Panc1 (cell line): ENCODE data around the gene GNPAT. TPM values are rescaled to one million over a fixed set of nuclear protein-coding genes. Genes with fewer than 3 reads are reported as not detected.
"Not testable (repeated sequence)": the region's sequence is repeated elsewhere in the genome, so short reads cannot be mapped to it uniquely, and the experiment has no call there.

ENCODE experiments used
- ATAC-seq: fragments of 200-7000 bp; cut with Tn5 transposase; 2 replicates; pipeline ENCODE4 v1.9.1; 2020; ENCODE audit warnings: mild to moderate bottlenecking, moderate library complexity
- BruUV-seq: library from RNA; stranded (reverse); fragments of 400-500 nt; replicated peaks from 2 replicates; lab custom pipeline; 2021; lab: Mats Ljungman, UMichigan
- CTCF ChIA-PET: fragments of 300-600 bp; sonication (Branson Sonifier 250); formaldehyde crosslinking; loops from one replicate; lab custom pipeline; 2022; ENCODE audit warnings: antibody characterized with exemption; lab: Charles Lee
- POLR2A ChIA-PET: fragments of 300-600 bp; sonication (Branson Sonifier 250); formaldehyde crosslinking; loops from one replicate; lab custom pipeline; 2022; ENCODE audit warnings: antibody characterized with exemption; lab: Charles Lee
- DNase-seq: peaks from one replicate; pipeline ENCODE4 v3.0.0-alpha.2; 2010; ENCODE audit warnings: low read depth, low spot score
- H3K27ac ChIP-seq: 2 replicates; pipeline ENCODE4 v1.5.1; 2011; ENCODE audit warnings: mild to moderate bottlenecking, low read length, inconsistent platforms
- H3K27me3 ChIP-seq: fragments of 200-500 bp; sonication (Bioruptor generic); 2 replicates; pipeline ENCODE4 v1.6.0; 2014; ENCODE audit warnings: low read length, inconsistent platforms; ENCODE audit not compliant: control insufficient read depth, insufficient read depth
- H3K36me3 ChIP-seq: fragments of 200-500 bp; sonication (Bioruptor generic); 2 replicates; pipeline ENCODE4 v1.5.1; 2014; ENCODE audit warnings: inconsistent platforms, mild to moderate bottlenecking, low read length, moderate library complexity; ENCODE audit not compliant: control insufficient read depth, insufficient read depth
- H3K4me1 ChIP-seq: 2 replicates; pipeline ENCODE4 v1.5.1; 2011; ENCODE audit warnings: inconsistent platforms, mild to moderate bottlenecking, low read length, moderate library complexity; ENCODE audit not compliant: control insufficient read depth, insufficient read depth
- H3K4me3 ChIP-seq, 2 experiments: 2 replicates each; pipeline ENCODE4 v1.5.1; 2011 to 2012; ENCODE audit warnings: low read depth in 2 of 2, low read length in 2 of 2, mild to moderate bottlenecking in 2 of 2, inconsistent platforms in 1 of 2, moderate library complexity in 1 of 2
- H3K9me3 ChIP-seq: fragments of 200-500 bp; sonication (Bioruptor generic); 2 replicates; pipeline ENCODE4 v1.5.1; 2014; ENCODE audit warnings: low read depth, mild to moderate bottlenecking, inconsistent platforms, low read length, moderate library complexity; ENCODE audit not compliant: control insufficient read depth, insufficient read depth
- POLR2AphosphoS5 ChIP-seq: IDR thresholded peaks from 2 replicates; pipeline ENCODE4 v1.6.1; 2012; ENCODE audit warnings: mild to moderate bottlenecking, low read depth, low read length, moderate library complexity
- SIN3A ChIP-seq: IDR thresholded peaks from 2 replicates; pipeline ENCODE4 v1.6.1; 2012; ENCODE audit warnings: low read depth, mild to moderate bottlenecking, low read length, moderate library complexity, borderline replicate concordance; ENCODE audit not compliant: insufficient read depth
- TCF7L2 ChIP-seq: IDR thresholded peaks from 2 replicates; pipeline ENCODE4 v1.6.1; 2011; ENCODE audit warnings: mild to moderate bottlenecking, low read depth, low read length, inconsistent platforms
- in situ Hi-C: cut with HindIII; loops from 2 replicates; pipeline ENCODE4 v1.10.0; 2016; ENCODE audit warnings: low sequenced_read_pairs, low pct_unique_long_range_greater_than_20kb
- intact Hi-C: fragments of 100-400 bp; cut with micrococcal nuclease; formaldehyde crosslinking; loops from one replicate; pipeline ENCODE4 v1.10.0; 2022; ENCODE audit not compliant: unreplicated experiment
- total RNA-seq: library from RNA; stranded (reverse); gene quantifications from one replicate; pipeline ENCODE4 v1.2.1, GENCODE V29; 2021; ENCODE audit not compliant: unreplicated experiment
- TF ChIP-seq, protein P1 (sequence below): fragments of 450-650 bp; IDR thresholded peaks from 2 replicates; pipeline ENCODE4 v1.5.1; 2017; ENCODE audit warnings: mild to moderate bottlenecking
- TF ChIP-seq, protein P2 (sequence below), 2 experiments: IDR thresholded peaks; 2 replicates each; pipeline ENCODE4 v1.6.1; 2011 to 2012; ENCODE audit warnings: low read depth in 2 of 2, control low read depth in 1 of 2, low read length in 1 of 2, mild to moderate bottlenecking in 1 of 2, moderate library complexity in 1 of 2; ENCODE audit not compliant: insufficient read depth in 1 of 2

Gene GNPAT
- total RNA-seq, 1 experiment from 2014 or later = 42.5 TPM

DNA sequence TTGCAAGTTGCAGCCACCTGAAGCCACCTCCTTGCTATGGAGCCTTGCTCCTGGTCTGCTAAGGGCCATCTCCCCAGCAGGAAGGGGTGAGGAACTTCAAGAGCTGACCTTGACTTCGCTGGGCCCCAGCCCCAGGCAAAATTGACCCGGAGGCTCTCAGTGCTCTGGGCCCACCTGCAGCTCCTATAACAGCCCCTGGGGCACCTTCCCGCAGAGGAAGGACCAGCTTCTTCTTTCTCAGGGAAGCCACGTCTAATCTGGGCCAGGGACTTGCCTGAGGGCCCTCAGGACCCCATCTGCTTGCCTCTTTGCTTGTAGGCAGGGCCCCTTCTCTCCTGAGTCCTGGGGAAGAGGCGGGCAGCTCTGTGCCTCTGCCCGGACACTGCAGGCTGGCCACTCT lies 30.9 kb upstream of the GNPAT start:
- H3K27me3 ChIP-seq = no peaks in the 10 kb centered on the region
- H3K4me1 ChIP-seq = 0 out of 2 replicates have a peak, but pooled peaks cover 3% of the 10 kb centered on the region
- DNase-seq = no peak
- intact Hi-C loops = loop anchor here (5.0 to 10.0 kb wide), 2 partner anchors 293 to 575 kb away; no protein-coding TSS in a partner anchor
- in situ Hi-C loops = no loop called here
- TF ChIP-seq, protein P1, sequence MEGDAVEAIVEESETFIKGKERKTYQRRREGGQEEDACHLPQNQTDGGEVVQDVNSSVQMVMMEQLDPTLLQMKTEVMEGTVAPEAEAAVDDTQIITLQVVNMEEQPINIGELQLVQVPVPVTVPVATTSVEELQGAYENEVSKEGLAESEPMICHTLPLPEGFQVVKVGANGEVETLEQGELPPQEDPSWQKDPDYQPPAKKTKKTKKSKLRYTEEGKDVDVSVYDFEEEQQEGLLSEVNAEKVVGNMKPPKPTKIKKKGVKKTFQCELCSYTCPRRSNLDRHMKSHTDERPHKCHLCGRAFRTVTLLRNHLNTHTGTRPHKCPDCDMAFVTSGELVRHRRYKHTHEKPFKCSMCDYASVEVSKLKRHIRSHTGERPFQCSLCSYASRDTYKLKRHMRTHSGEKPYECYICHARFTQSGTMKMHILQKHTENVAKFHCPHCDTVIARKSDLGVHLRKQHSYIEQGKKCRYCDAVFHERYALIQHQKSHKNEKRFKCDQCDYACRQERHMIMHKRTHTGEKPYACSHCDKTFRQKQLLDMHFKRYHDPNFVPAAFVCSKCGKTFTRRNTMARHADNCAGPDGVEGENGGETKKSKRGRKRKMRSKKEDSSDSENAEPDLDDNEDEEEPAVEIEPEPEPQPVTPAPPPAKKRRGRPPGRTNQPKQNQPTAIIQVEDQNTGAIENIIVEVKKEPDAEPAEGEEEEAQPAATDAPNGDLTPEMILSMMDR = no peak
- TF ChIP-seq TCF7L2 = no peak
- no peak for TF ChIP-seq POLR2AphosphoS5
- no peak for TF ChIP-seq SIN3A
- TF ChIP-seq, protein P2, sequence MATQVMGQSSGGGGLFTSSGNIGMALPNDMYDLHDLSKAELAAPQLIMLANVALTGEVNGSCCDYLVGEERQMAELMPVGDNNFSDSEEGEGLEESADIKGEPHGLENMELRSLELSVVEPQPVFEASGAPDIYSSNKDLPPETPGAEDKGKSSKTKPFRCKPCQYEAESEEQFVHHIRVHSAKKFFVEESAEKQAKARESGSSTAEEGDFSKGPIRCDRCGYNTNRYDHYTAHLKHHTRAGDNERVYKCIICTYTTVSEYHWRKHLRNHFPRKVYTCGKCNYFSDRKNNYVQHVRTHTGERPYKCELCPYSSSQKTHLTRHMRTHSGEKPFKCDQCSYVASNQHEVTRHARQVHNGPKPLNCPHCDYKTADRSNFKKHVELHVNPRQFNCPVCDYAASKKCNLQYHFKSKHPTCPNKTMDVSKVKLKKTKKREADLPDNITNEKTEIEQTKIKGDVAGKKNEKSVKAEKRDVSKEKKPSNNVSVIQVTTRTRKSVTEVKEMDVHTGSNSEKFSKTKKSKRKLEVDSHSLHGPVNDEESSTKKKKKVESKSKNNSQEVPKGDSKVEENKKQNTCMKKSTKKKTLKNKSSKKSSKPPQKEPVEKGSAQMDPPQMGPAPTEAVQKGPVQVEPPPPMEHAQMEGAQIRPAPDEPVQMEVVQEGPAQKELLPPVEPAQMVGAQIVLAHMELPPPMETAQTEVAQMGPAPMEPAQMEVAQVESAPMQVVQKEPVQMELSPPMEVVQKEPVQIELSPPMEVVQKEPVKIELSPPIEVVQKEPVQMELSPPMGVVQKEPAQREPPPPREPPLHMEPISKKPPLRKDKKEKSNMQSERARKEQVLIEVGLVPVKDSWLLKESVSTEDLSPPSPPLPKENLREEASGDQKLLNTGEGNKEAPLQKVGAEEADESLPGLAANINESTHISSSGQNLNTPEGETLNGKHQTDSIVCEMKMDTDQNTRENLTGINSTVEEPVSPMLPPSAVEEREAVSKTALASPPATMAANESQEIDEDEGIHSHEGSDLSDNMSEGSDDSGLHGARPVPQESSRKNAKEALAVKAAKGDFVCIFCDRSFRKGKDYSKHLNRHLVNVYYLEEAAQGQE (IDR thresholded peaks at IDR 0.05; ENCODE audit: insufficient read depth in 1 of 2, low read depth in 2 of 2, low read length in 1 of 2) = no peak
- CTCF ChIA-PET = interaction anchor here (0.6 to 0.9 kb wide), 4 partner anchors 85 to 778 kb away, joined by 3 to 4 read pairs (median 4); no protein-coding TSS in a partner anchor
- BruUV-seq = no TSS peak
- H3K36me3 ChIP-seq = no peaks in the 10 kb centered on the region
- no peak overlapping the region for H3K27ac ChIP-seq
- ATAC-seq = no peak
- H3K9me3 ChIP-seq = no peaks in the 10 kb centered on the region
- no peak overlapping the region for H3K4me3 ChIP-seq
- POLR2A ChIA-PET = no interaction called here

DNA sequence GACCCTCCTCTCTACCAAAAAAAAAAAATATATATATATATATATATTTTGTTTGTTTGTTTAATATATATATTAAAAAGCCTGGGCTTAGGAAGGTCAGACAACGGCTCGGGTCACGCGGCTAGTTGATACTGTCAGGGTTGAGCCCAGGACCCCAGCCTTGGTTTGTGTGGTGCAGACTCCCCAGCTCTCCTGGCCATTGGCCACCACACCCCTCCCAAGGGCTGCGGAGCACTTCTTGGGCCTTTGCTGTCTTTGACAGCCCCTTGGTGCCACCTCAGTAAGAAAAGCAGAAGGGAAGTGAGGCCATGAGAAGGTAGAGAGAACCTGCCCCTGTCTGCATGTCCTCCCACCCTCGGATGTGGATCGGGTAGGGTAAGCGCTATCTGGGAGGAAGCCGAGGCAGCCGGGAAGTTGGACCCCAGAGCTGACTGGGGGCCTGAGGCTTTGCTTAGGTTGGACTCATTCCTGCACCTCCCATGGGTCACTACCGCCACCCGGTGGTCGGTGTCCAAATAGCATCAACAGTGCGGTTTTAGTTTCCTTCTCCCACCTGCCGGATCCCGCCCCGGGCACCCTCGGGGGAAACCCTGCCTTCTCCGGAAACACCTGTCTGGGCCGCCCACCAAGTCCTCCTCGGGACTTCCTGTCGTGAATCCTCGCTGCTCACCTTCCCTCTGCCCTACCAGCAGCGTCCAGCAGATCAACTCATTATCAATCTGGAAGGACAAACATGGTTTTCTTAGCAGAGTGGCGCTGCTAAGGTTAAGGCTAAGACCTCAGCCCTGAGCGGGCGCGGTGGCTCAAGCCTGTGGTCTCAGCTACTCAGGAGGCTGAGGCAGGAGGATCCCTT lies 29.8 kb upstream of the GNPAT start:
- BruUV-seq = no TSS peak
- Histone ChIP-seq H3K27ac (no peak overlapping the region; the same call in 1 of the 2 replicates), H3K4me3 (peak overlapping the region; percentile 56 to 69), H3K9me3 (no peaks in the 10 kb centered on the region), H3K27me3 (no peaks in the 10 kb centered on the region), H3K36me3 (no peaks in the 10 kb centered on the region), H3K4me1 (0 out of 2 replicates have a peak, but pooled peaks cover 3% of the 10 kb centered on the region)
- in situ Hi-C loops (no loop called here), intact Hi-C loops (loop anchor here (1.0 to 10.0 kb wide), 3 partner anchors 294 to 576 kb away; no protein-coding TSS in a partner anchor)
- ATAC-seq (peak; percentile 94), DNase-seq (peak; percentile 59)
- CTCF ChIA-PET = interaction anchor here (0.7 kb wide), 1 partner anchor 86 kb away, joined by 4 read pairs; no protein-coding TSS in a partner anchor
- TF ChIP-seq, protein P1 = peak; percentile 94
- no peak for TF ChIP-seq TCF7L2
- POLR2A ChIA-PET = no interaction called here

DNA sequence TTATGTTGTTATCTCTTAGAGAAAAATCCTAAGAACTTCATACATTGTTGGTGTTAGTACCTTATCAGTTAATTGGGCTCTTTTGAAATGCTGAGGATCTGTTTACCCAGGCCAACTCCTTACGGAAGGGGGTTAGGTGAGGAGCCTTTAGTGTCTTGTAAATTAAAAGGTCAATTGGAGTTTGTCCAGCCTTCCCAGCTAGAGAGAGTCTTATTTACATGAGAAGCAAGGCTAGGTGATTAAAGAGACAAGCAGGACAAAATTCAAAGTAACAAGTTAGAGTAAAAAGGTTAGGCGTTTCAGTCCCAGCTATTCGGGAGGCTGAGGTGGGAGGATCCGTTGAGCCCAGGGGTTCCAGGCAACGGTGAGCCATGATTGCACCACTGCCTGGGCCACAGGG lies 28.7 kb upstream of the GNPAT start:
- BruUV-seq, ATAC-seq, POLR2A ChIA-PET, H3K27me3 ChIP-seq, in situ Hi-C loops, H3K4me1 ChIP-seq, CTCF ChIA-PET, H3K9me3 ChIP-seq, DNase-seq, H3K36me3 ChIP-seq, H3K27ac ChIP-seq, H3K4me3 ChIP-seq: not testable (repeated sequence)
- intact Hi-C loops = loop anchor here (5.0 to 10.0 kb wide), 2 partner anchors 295 to 578 kb away; no protein-coding TSS in a partner anchor
